Esophagus muscularis mucosa (tissue), 3 donors: ENCODE measurements around the gene MYRIP.

ENCODE experiments used
- POLR2A ChIP-seq: fragments of 450-650 bp; IDR thresholded peaks from one replicate; pipeline ENCODE4 v1.6.1; 2017; ENCODE audit warnings: antibody characterized with exemption, moderate library complexity, mild to moderate bottlenecking, low read depth
- POLR2AphosphoS5 ChIP-seq, 2 donors: sonication (generic); formaldehyde crosslinking; IDR thresholded peaks; one replicate each; pipeline ENCODE4 v1.6.1; 2017; ENCODE audit warnings: antibody characterized with exemption in 2 of 2
- TF ChIP-seq, protein P1 (sequence below), 3 experiments: fragments of 200-600 bp in 2 of 3; fragments of 450-650 bp in 1 of 3; sonication (generic) in 2 of 3; IDR thresholded peaks; one replicate each; pipeline ENCODE4 v1.5.1; 2017 to 2019; ENCODE audit warnings: antibody characterized with exemption in 3 of 3, mild to moderate bottlenecking in 2 of 3, moderate library complexity in 1 of 3

DNA sequence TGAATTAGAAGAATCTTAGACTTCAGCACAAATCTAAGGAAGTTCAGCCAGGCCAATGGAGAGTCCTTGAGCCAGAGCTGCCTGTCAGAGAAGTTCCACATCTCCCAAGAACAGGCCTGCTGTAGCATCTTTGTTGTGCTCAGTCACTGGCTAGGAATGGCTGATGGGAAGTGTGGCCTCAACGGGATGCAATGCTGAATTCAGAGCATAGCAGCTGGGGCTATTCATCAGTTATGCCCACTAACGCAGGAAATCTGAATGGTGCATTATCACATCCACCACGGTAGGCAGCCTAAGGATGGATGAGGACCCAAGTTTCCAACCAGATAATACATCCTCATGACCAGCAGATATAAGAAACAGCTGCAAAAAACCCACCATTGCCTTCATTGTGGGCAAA lies 496.9 kb downstream of the MYRIP start:
- TF ChIP-seq, protein P1, sequence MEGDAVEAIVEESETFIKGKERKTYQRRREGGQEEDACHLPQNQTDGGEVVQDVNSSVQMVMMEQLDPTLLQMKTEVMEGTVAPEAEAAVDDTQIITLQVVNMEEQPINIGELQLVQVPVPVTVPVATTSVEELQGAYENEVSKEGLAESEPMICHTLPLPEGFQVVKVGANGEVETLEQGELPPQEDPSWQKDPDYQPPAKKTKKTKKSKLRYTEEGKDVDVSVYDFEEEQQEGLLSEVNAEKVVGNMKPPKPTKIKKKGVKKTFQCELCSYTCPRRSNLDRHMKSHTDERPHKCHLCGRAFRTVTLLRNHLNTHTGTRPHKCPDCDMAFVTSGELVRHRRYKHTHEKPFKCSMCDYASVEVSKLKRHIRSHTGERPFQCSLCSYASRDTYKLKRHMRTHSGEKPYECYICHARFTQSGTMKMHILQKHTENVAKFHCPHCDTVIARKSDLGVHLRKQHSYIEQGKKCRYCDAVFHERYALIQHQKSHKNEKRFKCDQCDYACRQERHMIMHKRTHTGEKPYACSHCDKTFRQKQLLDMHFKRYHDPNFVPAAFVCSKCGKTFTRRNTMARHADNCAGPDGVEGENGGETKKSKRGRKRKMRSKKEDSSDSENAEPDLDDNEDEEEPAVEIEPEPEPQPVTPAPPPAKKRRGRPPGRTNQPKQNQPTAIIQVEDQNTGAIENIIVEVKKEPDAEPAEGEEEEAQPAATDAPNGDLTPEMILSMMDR (IDR thresholded peaks at IDR 0.05) = no peak
- TF ChIP-seq POLR2A (no peak), POLR2AphosphoS5 (IDR thresholded peaks at IDR 0.05) (no peak)
